K562 (cell line): ENCODE measurements around the gene PTOV1. TPM values are rescaled to one million over a fixed set of nuclear protein-coding genes. Genes with fewer than 3 reads are reported as not detected.

Experiments used
- ASH1L ChIP-seq: fragments of 450-650 bp; IDR thresholded peaks from 2 replicates; pipeline ENCODE4 v1.6.1; 2018; ENCODE audit warnings: borderline replicate concordance, mild to moderate bottlenecking, low read depth; ENCODE audit not compliant: partially characterized antibody
- ELF2 ChIP-seq: fragments of 250-450 bp; sonication (Bioruptor Pico); IDR thresholded peaks from 2 replicates; pipeline ENCODE4 v1.5.0; 2021; ENCODE audit warnings: mild to moderate bottlenecking
- FOXK1 ChIP-seq: sonication (generic); formaldehyde crosslinking; IDR thresholded peaks from 2 replicates; pipeline ENCODE4 v1.8.0; 2022; ENCODE audit warnings: missing genetic modification reagents, mild to moderate bottlenecking, borderline replicate concordance
- HDAC2 ChIP-seq: fragments of 450-650 bp; IDR thresholded peaks from 2 replicates; pipeline ENCODE4 v1.6.1; 2016; ENCODE audit warnings: mild to moderate bottlenecking
- KDM4B ChIP-seq, 2 experiments: fragments of 450-650 bp in 1 of 2; sonication (generic) in 1 of 2; IDR thresholded peaks; 2 replicates each; pipeline ENCODE4 v1.6.1; 2016 to 2017; ENCODE audit warnings: borderline replicate concordance in 2 of 2, antibody characterized with exemption in 1 of 2, low read depth in 1 of 2, mild to moderate bottlenecking in 1 of 2
- KLF1 ChIP-seq: fragments of 450-650 bp; IDR thresholded peaks from 2 replicates; pipeline ENCODE4 v1.6.1; 2016; ENCODE audit warnings: missing genetic modification characterization, missing compliant biosample characterization
- KLF6 ChIP-seq: fragments of 250-450 bp; sonication (Bioruptor Pico); IDR thresholded peaks from 2 replicates; pipeline ENCODE4 v1.4.0; 2020; ENCODE audit warnings: mild to moderate bottlenecking, moderate library complexity, borderline replicate concordance
- MAFG ChIP-seq: fragments of 450-650 bp; conservative IDR thresholded peaks from 2 replicates; pipeline ENCODE4 v1.6.1; 2016; ENCODE audit warnings: missing genetic modification characterization, missing compliant biosample characterization
- NFATC3 ChIP-seq: fragments of 450-650 bp; IDR thresholded peaks from 2 replicates; pipeline ENCODE4 v1.6.1; 2017; ENCODE audit warnings: mild to moderate bottlenecking
- RUNX1 ChIP-seq: sonication (generic); IDR thresholded peaks from 2 replicates; pipeline ENCODE4 v1.6.1; 2016; ENCODE audit warnings: antibody characterized with exemption, low read depth
- SMARCA5 ChIP-seq: fragments of 450-650 bp; IDR thresholded peaks from 2 replicates; pipeline ENCODE4 v1.6.1; 2016
- TAF9B ChIP-seq: fragments of 450-650 bp; IDR thresholded peaks from 2 replicates; pipeline ENCODE4 v1.6.1; 2018; ENCODE audit warnings: mild to moderate bottlenecking; ENCODE audit not compliant: partially characterized antibody
- TAL1 ChIP-seq: fragments of 450-650 bp; IDR thresholded peaks from 2 replicates; pipeline ENCODE4 v1.6.1; 2016; ENCODE audit warnings: mild to moderate bottlenecking
- ZC3H4 ChIP-seq: sonication (generic); formaldehyde crosslinking; IDR thresholded peaks from 2 replicates; pipeline ENCODE4 v1.9.0; 2021; ENCODE audit warnings: missing genetic modification reagents, borderline replicate concordance
- ZNF507 ChIP-seq: conservative IDR thresholded peaks from 2 replicates; pipeline ENCODE4 v1.6.1; 2017; ENCODE audit warnings: missing genetic modification characterization, missing compliant biosample characterization
- ZNF586 ChIP-seq: fragments of 450-650 bp; formaldehyde crosslinking; conservative IDR thresholded peaks from 2 replicates; pipeline ENCODE4 v1.4.0; 2020; ENCODE audit warnings: mild to moderate bottlenecking, moderate library complexity
- polyA plus RNA-seq, 8 experiments: library from polyadenylated mRNA; depleted of rRNA in 4 of 8; stranded (reverse) in 5 of 8; unstranded in 3 of 8; fragments of >200 nt; fragmentation: Nextera tagmentation in 2 of 8; fragmentation: Illumina TruSeq in 1 of 8; extraction: Ambion mirVana in 2 of 8; extraction: Trizol in 1 of 8; gene quantifications; 2 replicates each; pipeline versions ENCODE4 v1.2.1 to v1.2.3, GENCODE V29; 2011 to 2014; ENCODE audit warnings: inconsistent platforms in 1 of 8, missing spikeins in 1 of 8
- total RNA-seq, 7 experiments: library from RNA; depleted of rRNA in 6 of 7; stranded (reverse); fragments of >200 nt in 6 of 7; fragmentation: Illumina TruSeq in 2 of 7; extraction: Trizol in 2 of 7; gene quantifications; 2 replicates each; pipeline versions ENCODE4 v1.2.1 to v1.2.3, GENCODE V29; 2011 to 2021; ENCODE audit warnings: low replicate concordance in 1 of 7
- TF ChIP-seq, protein P1 (sequence below): fragments of 450-650 bp; IDR thresholded peaks from 2 replicates; pipeline ENCODE4 v1.7.1; 2018; ENCODE audit warnings: mild to moderate bottlenecking, low read depth; ENCODE audit not compliant: partially characterized antibody
- TF ChIP-seq, protein P2 (sequence below): sonication (generic); formaldehyde crosslinking; IDR thresholded peaks from 2 replicates; pipeline ENCODE4 v1.4.0; 2020; ENCODE audit warnings: mild to moderate bottlenecking, missing genetic modification reagents
- TF ChIP-seq, protein P3 (sequence below): fragments of 250-450 bp; sonication (Bioruptor Pico); IDR thresholded peaks from 2 replicates; pipeline ENCODE4 v1.8.0; 2021; ENCODE audit warnings: borderline replicate concordance, mild to moderate bottlenecking, moderate library complexity; ENCODE audit not compliant: poor library complexity, severe bottlenecking
- TF ChIP-seq, protein P4 (sequence below): fragments of 450-650 bp; formaldehyde crosslinking; IDR thresholded peaks from 2 replicates; pipeline ENCODE4 v1.4.0; 2022; ENCODE audit warnings: missing genetic modification characterization
- TF ChIP-seq, protein P5 (sequence below): fragments of 450-650 bp; IDR thresholded peaks from 2 replicates; pipeline ENCODE4 v1.6.1; 2016

PTOV1 gene
- total and polyA plus RNA-seq, 9 of the 15 experiments (the other 6 are each of a cell fraction or from before 2014, with no cell fraction given): 4.9 to 169 (median 43.5) TPM

DNA sequence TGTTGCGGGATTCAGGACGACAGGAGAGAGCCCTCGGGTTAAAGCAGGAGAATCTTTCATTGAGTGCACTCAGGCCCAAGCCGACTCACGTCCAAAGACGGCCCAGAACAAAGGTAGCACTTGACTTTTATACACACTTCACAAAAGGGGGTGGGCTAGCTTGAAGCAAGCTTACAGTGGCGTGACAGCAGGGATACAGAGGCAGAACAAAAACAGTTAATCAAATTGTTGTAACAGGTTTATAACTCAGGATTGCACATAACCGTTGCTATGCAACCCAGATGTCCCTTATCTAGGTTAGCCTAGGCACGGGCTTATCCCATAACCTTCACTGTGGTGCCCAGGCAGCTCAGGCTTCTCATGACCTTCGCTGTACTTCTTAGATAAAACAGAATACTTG, 30.8 kb upstream of the PTOV1 start (continued):
- TF ChIP-seq, protein P1, sequence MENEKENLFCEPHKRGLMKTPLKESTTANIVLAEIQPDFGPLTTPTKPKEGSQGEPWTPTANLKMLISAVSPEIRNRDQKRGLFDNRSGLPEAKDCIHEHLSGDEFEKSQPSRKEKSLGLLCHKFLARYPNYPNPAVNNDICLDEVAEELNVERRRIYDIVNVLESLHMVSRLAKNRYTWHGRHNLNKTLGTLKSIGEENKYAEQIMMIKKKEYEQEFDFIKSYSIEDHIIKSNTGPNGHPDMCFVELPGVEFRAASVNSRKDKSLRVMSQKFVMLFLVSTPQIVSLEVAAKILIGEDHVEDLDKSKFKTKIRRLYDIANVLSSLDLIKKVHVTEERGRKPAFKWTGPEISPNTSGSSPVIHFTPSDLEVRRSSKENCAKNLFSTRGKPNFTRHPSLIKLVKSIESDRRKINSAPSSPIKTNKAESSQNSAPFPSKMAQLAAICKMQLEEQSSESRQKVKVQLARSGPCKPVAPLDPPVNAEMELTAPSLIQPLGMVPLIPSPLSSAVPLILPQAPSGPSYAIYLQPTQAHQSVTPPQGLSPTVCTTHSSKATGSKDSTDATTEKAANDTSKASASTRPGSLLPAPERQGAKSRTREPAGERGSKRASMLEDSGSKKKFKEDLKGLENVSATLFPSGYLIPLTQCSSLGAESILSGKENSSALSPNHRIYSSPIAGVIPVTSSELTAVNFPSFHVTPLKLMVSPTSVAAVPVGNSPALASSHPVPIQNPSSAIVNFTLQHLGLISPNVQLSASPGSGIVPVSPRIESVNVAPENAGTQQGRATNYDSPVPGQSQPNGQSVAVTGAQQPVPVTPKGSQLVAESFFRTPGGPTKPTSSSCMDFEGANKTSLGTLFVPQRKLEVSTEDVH: no peak
- TF ChIP-seq RUNX1 (no peak), NFATC3 (no peak), ASH1L (no peak), ZC3H4 (no peak), MAFG (tag) (no peak), KLF6 (CRISPR knock-in tag) (no peak), ELF2 (CRISPR knock-in tag) (no peak), SMARCA5 (no peak), TAF9B (no peak), KDM4B (IDR thresholded peaks at IDR 0.05; ENCODE audit: borderline replicate concordance in 2 of 2, low read depth in 1 of 2) (no peak), KLF1 (tag) (no peak), FOXK1 (CRISPR knock-in tag) (no peak), TAL1 (peak; percentile 49; the same call in 1 of the 2 replicates), ZNF586 (CRISPR knock-in tag) (no peak), HDAC2 (0 out of 2 replicates have a peak, but pooled peaks have one; percentile 17), ZNF507 (tag) (no peak)
- TF ChIP-seq, protein P2, sequence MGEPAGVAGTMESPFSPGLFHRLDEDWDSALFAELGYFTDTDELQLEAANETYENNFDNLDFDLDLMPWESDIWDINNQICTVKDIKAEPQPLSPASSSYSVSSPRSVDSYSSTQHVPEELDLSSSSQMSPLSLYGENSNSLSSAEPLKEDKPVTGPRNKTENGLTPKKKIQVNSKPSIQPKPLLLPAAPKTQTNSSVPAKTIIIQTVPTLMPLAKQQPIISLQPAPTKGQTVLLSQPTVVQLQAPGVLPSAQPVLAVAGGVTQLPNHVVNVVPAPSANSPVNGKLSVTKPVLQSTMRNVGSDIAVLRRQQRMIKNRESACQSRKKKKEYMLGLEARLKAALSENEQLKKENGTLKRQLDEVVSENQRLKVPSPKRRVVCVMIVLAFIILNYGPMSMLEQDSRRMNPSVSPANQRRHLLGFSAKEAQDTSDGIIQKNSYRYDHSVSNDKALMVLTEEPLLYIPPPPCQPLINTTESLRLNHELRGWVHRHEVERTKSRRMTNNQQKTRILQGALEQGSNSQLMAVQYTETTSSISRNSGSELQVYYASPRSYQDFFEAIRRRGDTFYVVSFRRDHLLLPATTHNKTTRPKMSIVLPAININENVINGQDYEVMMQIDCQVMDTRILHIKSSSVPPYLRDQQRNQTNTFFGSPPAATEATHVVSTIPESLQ (CRISPR knock-in tag): no peak
- TF ChIP-seq, protein P3, sequence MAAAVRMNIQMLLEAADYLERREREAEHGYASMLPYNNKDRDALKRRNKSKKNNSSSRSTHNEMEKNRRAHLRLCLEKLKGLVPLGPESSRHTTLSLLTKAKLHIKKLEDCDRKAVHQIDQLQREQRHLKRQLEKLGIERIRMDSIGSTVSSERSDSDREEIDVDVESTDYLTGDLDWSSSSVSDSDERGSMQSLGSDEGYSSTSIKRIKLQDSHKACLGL: no peak
- TF ChIP-seq, protein P4, sequence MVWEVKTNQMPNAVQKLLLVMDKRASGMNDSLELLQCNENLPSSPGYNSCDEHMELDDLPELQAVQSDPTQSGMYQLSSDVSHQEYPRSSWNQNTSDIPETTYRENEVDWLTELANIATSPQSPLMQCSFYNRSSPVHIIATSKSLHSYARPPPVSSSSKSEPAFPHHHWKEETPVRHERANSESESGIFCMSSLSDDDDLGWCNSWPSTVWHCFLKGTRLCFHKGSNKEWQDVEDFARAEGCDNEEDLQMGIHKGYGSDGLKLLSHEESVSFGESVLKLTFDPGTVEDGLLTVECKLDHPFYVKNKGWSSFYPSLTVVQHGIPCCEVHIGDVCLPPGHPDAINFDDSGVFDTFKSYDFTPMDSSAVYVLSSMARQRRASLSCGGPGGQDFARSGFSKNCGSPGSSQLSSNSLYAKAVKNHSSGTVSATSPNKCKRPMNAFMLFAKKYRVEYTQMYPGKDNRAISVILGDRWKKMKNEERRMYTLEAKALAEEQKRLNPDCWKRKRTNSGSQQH (CRISPR knock-in tag): no peak
- TF ChIP-seq, protein P5, sequence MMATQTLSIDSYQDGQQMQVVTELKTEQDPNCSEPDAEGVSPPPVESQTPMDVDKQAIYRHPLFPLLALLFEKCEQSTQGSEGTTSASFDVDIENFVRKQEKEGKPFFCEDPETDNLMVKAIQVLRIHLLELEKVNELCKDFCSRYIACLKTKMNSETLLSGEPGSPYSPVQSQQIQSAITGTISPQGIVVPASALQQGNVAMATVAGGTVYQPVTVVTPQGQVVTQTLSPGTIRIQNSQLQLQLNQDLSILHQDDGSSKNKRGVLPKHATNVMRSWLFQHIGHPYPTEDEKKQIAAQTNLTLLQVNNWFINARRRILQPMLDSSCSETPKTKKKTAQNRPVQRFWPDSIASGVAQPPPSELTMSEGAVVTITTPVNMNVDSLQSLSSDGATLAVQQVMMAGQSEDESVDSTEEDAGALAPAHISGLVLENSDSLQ: peak; percentile 37; the same call in 1 of the 2 replicates
